ENCODE measurements around the gene NKAIN2.

DNA sequence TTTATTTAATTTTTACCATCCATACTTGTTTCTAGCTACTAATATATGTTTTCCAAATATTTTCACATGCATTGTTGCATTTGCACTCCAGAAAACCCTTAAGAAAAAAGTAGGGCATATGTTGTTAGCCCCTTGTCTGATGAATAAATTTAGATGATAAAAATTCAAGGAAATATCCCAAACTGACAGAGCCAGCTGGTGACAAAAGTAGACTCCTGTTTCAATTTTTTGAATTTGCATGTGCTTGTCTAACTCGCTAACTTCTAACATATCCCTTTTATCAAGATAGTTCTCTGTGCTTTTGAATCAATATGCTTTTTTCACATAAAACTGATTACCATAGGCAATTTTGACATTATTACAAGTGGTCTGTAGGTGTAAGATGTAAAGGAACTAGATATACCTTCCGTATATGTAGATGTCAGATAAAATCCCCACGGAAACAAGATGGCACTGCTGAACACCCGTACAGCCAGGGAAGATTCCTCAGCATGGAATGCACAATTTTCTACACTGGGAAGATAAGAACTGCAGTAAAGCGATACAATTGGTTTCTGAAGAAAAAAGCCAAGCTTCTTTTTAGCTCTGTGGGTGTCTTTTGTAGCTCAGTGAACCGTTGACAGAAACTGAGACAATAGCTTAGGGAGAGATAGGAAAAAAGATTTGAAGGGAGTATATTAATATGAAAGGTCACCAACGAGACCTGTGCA is 721.0 kb downstream of the NKAIN2 start:
- TF ChIP-seq, protein P1, sequence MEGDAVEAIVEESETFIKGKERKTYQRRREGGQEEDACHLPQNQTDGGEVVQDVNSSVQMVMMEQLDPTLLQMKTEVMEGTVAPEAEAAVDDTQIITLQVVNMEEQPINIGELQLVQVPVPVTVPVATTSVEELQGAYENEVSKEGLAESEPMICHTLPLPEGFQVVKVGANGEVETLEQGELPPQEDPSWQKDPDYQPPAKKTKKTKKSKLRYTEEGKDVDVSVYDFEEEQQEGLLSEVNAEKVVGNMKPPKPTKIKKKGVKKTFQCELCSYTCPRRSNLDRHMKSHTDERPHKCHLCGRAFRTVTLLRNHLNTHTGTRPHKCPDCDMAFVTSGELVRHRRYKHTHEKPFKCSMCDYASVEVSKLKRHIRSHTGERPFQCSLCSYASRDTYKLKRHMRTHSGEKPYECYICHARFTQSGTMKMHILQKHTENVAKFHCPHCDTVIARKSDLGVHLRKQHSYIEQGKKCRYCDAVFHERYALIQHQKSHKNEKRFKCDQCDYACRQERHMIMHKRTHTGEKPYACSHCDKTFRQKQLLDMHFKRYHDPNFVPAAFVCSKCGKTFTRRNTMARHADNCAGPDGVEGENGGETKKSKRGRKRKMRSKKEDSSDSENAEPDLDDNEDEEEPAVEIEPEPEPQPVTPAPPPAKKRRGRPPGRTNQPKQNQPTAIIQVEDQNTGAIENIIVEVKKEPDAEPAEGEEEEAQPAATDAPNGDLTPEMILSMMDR (IDR thresholded peaks at IDR 0.05), result no peak
- TF ChIP-seq EP300 (IDR thresholded peaks at IDR 0.05) (no peak), POLR2A (IDR thresholded peaks at IDR 0.05) (no peak), POLR2AphosphoS5 (IDR thresholded peaks at IDR 0.05) (no peak)

Data from sigmoid colon (tissue), 4 donors.